Left renal pelvis (tissue), 4 donors: Measurements from ENCODE around the gene LRRC75A. TPM values are rescaled to one million over a fixed set of nuclear protein-coding genes. Genes with fewer than 3 reads are reported as not detected.

ENCODE experiments used
- DNase-seq, 4 donors: peaks; one replicate each; pipeline ENCODE4 v3.0.0-alpha.2; 2013; ENCODE audit warnings: low read depth in 4 of 4, low spot score in 3 of 4
- polyA plus RNA-seq, 4 donors: library from polyadenylated mRNA; unstranded; fragments of 120-200 nt; gene quantifications; one replicate each; pipeline ENCODE4 v1.2.1, GENCODE V29; 2013; ENCODE audit not compliant: insufficient read length in 4 of 4

The LRRC75A gene
- polyA plus RNA-seq, 4 donors, result 4.7 to 13.1 (median 5.0) TPM

- no peak for DNase-seq
Observed at GRCh38 chr17:16438173-16438556, 53.8 kb downstream of the LRRC75A start.

DNA sequence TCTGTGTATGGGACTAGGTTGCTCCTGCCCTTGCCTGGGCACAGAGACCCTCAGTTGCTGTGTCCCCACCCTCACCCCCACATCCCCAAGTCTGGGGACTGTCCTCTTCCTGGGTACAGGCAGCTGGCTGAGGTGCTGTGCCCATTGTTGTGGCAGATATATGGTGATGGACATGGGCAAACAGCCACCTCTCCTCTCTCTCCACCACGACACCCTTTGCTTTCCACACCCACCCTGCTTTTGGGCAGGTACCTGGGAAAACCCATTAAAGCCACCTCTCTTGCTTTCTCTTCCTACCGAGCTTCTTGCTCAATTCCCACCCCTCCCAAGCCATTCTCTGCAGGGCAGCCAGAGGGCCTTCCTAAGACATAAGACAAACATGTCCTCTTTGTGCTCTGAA is 54.9 kb downstream of the LRRC75A start:
- DNase-seq, result no peak

DNA sequence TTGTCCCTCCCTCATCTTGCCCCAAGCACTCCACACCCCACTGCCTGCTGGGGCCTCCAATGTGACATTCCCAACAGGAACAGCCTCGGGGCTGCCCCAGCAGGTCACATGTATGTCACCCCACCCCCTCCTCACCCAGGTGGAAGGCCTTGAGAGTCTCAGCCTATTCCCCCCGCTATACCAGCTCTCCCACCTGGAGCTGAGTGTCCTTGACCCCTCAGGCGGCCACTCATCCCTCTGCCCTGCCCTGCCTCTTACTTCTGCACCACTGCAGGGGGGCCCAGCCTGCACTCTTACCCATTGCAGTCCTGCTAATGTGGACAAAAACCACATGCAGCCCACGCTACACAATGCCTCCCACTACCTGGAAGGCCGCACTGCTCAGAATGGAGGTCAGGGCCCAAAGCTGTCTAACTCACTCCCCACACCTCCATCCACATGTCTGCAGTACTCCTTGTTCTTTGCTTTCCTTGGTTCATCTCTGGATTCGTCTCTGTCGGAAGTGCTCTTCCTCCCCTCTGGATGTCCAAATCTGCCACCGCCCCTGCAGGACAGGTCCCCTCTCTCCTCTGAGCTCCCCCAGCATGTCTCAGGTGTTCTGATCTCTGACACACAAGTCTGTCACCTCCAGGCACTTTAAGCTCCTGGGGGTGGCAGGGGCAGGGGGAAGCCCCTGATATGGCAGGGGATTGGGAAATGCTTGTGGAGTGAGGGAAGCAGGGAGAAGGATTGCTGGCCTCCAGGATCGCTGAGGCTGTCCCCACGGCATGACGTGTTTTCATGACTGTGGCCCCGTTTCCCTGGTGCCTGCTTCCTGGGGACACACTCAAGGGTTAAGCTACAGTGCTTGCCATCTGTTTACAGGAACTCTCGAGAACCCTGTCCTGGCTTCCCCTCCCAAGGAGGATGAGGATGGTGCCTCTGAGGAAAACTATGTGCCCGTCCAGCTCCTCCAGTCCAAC is 55.8 kb downstream of the LRRC75A start:
- DNase-seq, result no peak

DNA sequence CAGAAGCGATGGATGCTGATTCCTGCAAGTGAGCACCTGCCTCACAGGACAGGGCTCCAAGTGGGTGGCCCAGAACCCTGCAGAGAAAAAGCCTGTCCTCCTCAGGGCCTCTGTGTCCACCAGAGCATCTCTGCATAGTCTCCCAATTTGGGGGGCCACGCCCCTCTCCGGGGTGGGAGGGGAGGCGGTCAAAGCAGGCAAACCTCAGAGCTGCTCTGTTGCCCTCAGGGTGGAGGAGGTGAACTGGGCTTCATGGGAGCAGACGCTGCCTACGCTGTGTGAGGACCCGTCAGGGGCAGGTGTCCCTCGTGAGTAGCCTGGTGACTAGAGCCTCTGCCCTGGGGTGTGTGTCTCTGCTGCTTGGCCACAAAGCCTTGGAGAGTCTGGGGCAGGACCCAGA is 57.3 kb downstream of the LRRC75A start:
- no peak for DNase-seq

GRCh38 chr17:16433514-16433913 is 58.5 kb downstream of the LRRC75A start:
- DNase-seq, result no peak

DNA sequence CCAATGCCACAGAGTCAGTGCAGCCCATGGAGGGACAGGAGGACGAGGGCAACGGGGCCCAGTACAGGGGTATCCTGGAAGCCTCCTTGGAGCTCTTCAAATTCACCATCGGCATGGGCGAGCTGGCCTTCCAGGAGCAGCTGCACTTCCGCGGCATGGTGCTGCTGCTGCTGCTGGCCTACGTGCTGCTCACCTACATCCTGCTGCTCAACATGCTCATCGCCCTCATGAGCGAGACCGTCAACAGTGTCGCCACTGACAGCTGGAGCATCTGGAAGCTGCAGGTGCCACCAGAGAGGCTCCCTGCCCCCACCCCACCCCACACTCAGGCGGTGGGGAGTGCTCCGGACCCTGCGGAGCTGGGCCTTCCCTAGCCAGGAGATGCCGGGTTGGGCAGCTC is 60.0 kb downstream of the LRRC75A start:
- no peak for DNase-seq

DNA sequence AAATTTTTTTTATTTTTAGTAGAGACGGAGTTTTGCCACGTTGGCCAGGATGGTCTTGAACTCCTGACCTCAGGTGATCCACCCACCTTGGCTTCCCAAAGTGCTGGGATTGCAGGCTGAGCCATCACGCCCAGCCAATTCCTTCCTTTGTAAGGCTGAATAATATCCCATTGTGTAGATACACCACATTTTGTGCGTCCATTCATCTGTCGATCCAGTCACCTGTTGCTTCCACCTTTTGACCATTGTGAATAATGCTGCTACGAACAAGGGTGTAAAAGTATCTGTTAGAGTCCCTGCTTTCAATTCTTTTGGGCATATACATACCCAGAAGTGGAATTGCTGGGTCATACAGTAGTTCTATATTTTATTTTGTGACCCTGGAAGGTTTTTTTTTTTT is 61.3 kb downstream of the LRRC75A start:
- no peak for DNase-seq

GRCh38 chr17:16429083-16429482 is 62.9 kb downstream of the LRRC75A start:
- no peak for DNase-seq

DNA sequence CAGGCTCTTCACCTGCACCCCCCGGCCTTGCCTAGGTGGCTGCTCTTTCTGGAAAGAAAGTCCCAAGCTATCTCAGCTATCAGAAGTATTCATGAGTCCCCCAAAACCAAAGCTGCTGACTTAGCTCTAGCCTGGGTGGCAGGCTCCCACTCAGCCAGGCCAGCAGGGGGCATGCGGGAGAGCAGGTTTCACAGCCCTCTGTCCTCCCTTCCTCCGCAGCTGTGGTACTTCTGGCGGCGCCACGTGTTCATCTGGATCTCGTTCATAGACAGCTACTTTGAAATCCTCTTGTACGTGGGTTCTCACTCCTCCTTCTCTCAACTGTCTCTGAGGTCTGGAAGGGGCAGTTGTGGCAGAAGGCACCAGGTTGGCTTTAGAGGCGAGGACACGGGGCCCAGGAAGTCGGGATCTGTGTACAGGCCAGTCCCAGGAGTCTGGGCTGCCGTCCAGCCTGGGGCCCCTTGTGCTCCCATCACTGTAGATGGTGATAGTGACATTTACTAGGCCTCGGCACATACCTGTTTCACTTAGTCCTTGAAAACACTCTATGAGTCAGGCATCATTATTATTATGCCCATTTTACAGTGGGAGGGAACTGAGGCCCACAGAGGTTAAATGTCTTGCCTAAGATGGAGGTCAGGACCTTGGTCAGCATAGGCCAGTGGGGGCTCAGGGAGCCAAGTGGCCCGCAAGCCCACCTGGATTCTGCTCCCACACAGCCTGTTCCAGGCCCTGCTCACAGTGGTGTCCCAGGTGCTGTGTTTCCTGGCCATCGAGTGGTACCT is 63.7 kb downstream of the LRRC75A start:
- DNase-seq, result no peak

DNA sequence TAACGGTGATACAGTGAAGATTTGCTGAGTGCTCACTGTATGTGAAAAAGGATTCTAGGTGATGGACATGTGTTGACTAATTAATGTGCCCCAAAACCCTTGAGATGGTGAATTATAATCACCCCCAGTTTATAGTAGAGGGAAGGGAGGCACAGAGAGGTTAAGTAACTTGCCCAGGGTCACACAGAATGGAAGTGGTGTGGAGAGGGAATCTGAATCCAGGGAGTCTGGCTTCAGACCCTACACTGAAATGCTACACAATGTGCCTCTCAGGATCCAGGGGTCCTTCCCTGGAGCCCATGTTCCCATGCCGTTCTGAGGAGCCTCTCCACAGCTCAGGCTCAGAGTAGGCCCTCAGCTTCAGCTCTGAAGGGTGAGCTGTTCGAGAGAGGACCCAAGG is 65.0 kb downstream of the LRRC75A start:
- DNase-seq, result no peak

DNA sequence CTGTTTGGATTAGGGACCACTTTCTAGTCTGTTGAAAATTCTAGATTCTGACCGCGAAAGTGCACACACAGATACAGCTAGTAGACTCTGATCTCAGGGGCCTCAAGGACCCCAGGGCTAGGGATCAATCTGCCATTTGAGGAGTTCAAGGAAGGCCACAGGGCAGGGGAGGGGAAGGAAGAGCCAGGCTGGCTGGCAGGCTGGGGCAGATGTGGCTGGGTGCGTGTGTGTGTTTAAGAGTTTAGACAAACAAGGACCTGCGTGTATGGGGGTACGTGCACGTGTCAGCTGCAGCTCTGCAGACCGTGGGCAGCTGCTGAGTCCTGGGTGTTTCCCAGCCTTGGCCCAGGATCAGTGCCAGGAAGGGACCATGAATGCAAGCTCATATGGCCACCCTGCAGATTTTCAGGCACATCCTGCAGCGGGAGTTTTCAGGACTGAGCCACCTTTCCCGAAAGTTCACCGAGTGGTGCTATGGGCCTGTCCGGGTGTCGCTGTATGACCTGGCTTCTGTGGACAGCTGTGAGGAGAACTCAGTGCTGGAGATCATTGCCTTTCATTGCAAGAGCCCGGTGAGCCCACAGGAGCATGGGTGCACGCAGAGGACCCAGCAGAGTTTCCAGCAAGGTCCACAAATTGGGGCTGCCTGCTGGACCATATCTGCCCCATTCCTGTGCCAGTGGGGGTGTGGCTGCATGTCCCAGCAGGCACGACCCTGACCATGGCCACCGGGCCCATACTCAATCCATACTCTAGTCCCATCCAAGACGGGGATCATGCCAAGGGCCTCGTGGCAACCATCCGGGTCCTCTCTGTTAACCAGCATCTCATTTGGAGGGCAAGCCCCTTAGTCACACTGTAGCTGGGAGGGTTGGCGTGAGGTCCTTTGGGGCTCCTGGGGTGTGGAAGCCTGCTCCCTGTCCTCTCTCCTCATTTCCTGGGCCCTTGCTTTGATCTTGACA is 66.0 kb downstream of the LRRC75A start:
- DNase-seq, result no peak

DNA sequence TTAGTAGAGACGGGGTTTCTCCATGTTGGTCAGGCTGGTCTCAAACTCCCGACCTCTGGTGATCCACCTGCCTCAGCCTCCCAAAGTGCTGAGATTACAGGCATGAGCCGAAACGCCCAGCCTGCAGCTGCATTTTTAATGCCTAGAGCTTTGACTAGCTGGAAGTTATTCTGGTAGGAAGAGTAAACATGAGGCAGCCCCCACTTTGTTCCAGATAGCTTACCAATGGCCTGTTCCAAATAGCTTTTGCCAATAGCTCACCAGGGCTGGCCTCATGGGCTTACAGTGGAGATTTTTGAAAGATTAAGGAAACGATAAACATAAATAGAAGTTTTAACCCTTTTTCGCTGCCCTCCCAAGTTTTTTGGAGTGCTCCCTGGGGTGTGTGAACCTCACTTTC is 66.8 kb downstream of the LRRC75A start:
- DNase-seq, result no peak

DNA sequence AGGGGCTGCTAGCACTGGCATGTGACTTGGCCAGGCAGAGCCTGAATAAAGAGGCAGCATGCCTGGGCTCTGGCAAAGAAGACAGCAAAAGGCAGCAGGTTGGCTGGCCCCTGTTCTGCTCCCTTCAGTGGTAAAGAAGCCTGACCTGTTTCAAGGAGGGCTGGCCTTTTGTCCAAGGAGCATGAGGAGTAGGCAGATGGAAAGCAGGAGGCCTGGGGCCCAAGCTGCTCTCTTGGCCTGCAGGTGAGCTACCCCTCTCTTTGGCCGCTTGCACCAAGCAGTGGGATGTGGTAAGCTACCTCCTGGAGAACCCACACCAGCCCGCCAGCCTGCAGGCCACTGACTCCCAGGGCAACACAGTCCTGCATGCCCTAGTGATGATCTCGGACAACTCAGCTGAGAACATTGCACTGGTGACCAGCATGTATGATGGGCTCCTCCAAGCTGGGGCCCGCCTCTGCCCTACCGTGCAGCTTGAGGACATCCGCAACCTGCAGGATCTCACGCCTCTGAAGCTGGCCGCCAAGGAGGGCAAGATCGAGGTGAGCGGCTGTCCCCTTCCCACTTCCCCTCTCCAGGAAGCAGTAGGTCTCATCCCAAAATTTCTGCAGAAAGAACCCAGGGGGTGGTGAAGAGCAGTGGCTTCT is 68.6 kb downstream of the LRRC75A start:
- DNase-seq, result no peak

- no peak for DNase-seq
Observed at GRCh38 chr17:16422416-16422815, 69.6 kb downstream of the LRRC75A start.

DNA sequence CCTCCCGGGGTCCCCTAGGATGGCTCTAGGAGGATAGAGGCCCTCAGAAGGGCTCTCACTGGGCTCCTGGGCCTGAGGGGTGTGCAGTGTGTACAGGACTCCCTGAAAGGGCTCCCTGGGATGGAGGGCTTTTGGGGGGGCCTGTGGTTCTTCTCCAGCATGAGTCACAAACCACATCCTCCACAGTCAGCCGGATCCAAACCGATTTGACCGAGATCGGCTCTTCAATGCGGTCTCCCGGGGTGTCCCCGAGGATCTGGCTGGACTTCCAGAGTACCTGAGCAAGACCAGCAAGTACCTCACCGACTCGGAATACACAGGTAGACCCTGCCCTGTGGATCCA is 72.1 kb downstream of the LRRC75A start:
- DNase-seq, result no peak

GRCh38 chr17:16419074-16419928 is 72.7 kb downstream of the LRRC75A start:
- DNase-seq, result no peak

DNA sequence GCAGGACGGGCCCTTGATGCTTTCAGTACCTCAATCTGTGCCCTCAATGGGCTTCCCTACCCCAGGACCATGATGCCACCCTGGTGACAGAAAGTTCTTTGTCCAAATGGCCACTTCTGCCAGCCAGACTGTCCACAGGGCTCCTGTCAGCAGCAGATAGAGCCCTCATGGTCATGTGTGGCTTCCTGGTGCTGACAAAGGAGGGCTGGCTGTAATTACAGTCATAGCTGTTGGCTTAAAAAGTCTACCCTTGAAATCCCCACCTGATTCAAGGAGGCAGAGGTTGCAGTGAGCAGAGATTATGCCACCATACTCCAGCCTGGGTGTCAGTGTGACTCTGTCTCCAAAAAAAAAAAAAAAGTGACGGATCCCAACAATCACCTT is 73.3 kb downstream of the LRRC75A start:
- DNase-seq, result no peak

GRCh38 chr17:16417896-16418684 is 73.9 kb downstream of the LRRC75A start:
- DNase-seq, result no peak

GRCh38 chr17:16417399-16417798 is 74.6 kb downstream of the LRRC75A start:
- no peak for DNase-seq
